ENCODE measurements around the gene CMTM4.

Gene CMTM4

GRCh38 chr16:66649636-66650205 is 46.8 kb downstream of the CMTM4 start:
- DNase-seq = no peak

GRCh38 chr16:66649167-66649566 is 47.4 kb downstream of the CMTM4 start:
- peaks cover 5% of the 10 kb centered on the region for H3K4me1 ChIP-seq
- no peak overlapping the region for H3K4me3 ChIP-seq (ENCODE audit: low read depth, low read length)
- no peak for DNase-seq
- H3K27me3 ChIP-seq = no peaks in the 10 kb centered on the region
- no peaks in the 10 kb centered on the region for H3K36me3 ChIP-seq
- TF ChIP-seq CTCF (IDR thresholded peaks at IDR 0.05; ENCODE audit: low read depth, low read length) = no peak
- no peaks in the 10 kb centered on the region for H3K9me3 ChIP-seq

More at GRCh38 chr16:66649636-66650205, 46.8 kb downstream of the CMTM4 start:
- Histone ChIP-seq H3K4me3 (ENCODE audit: low read depth, low read length) (no peak overlapping the region), H3K36me3 (no peaks in the 10 kb centered on the region), H3K27me3 (no peaks in the 10 kb centered on the region), H3K4me1 (peaks cover 5% of the 10 kb centered on the region), H3K9me3 (no peaks in the 10 kb centered on the region)
- TF ChIP-seq CTCF (IDR thresholded peaks at IDR 0.05; ENCODE audit: low read depth, low read length) = no peak

GRCh38 chr16:66647866-66648265 is 48.7 kb downstream of the CMTM4 start:
- no peak for DNase-seq
- H3K36me3 ChIP-seq = no peaks in the 10 kb centered on the region
- no peak for TF ChIP-seq CTCF (IDR thresholded peaks at IDR 0.05; ENCODE audit: low read depth, low read length)
- H3K27me3 ChIP-seq = no peaks in the 10 kb centered on the region
- H3K9me3 ChIP-seq = no peaks in the 10 kb centered on the region
- peaks cover 5% of the 10 kb centered on the region for H3K4me1 ChIP-seq
- H3K4me3 ChIP-seq (ENCODE audit: low read depth, low read length) = no peak overlapping the region

GRCh38 chr16:66641387-66641786 is 55.2 kb downstream of the CMTM4 start:
- Histone ChIP-seq H3K4me3 (ENCODE audit: low read depth, low read length) (no peak overlapping the region), H3K36me3 (no peaks in the 10 kb centered on the region), H3K9me3 (no peaks in the 10 kb centered on the region), H3K27me3 (no peaks in the 10 kb centered on the region), H3K4me1 (no peaks in the 10 kb centered on the region)
- TF ChIP-seq CTCF (IDR thresholded peaks at IDR 0.05; ENCODE audit: low read depth, low read length) = no peak
- no peak for DNase-seq

GRCh38 chr16:66640724-66641314 is 55.7 kb downstream of the CMTM4 start:
- Histone ChIP-seq H3K36me3 (no peaks in the 10 kb centered on the region), H3K9me3 (no peaks in the 10 kb centered on the region), H3K4me3 (ENCODE audit: low read depth, low read length) (no peak overlapping the region), H3K4me1 (no peaks in the 10 kb centered on the region), H3K27me3 (no peaks in the 10 kb centered on the region)
- TF ChIP-seq CTCF (IDR thresholded peaks at IDR 0.05; ENCODE audit: low read depth, low read length) = no peak
- DNase-seq = no peak

GRCh38 chr16:66639091-66639885 is 57.3 kb downstream of the CMTM4 start:
- Histone ChIP-seq H3K9me3 (no peaks in the 10 kb centered on the region), H3K36me3 (no peaks in the 10 kb centered on the region; the same call in 1 of the 2 replicates), H3K4me3 (ENCODE audit: low read depth, low read length) (no peak overlapping the region), H3K4me1 (no peaks in the 10 kb centered on the region), H3K27me3 (no peaks in the 10 kb centered on the region)
- TF ChIP-seq CTCF (IDR thresholded peaks at IDR 0.05; ENCODE audit: low read depth, low read length) = no peak
- no peak for DNase-seq
